DMS79 (cell line): ENCODE measurements around the gene AHSG.
"Not testable (repeated sequence)": the region's sequence is repeated elsewhere in the genome, so short reads cannot be mapped to it uniquely, and the experiment has no call there.

Source experiments
- DNase-seq: peaks from one replicate; lab custom pipeline; 2025; lab: John Stamatoyannopoulos, UW

Gene AHSG

GRCh38 chr3:186612721-186613636 lies at the start of gene AHSG:
TSS of gene AHSG (plus strand) at chr3:186613060. CDS start at chr3:186613142, 82 bp downstream.
- no peak for DNase-seq

- DNase-seq: no peak
These were observed 48.3 kb upstream of the AHSG start for GRCh38 chr3:186564586-186564985.

GRCh38 chr3:186566772-186567071 lies 46.1 kb upstream of the AHSG start:
- no peak for DNase-seq

- DNase-seq: peak; percentile 67
These were observed 45.6 kb upstream of the AHSG start, which contains the start of gene TBCCD1 for GRCh38 chr3:186567072-186567921. TSS of gene TBCCD1 (minus strand) at chr3:186567339. CDS start at chr3:186564329, 3,010 bp downstream.

- DNase-seq: not testable (repeated sequence)
These were observed 43.5 kb upstream of the AHSG start for GRCh38 chr3:186569361-186569760.

- no peak for DNase-seq
These were observed 43.1 kb upstream of the AHSG start for GRCh38 chr3:186569779-186570095.

- DNase-seq: peak; percentile 99
These were observed 42.5 kb upstream of the AHSG start, which contains the start of gene DNAJB11 for GRCh38 chr3:186570096-186570940. TSS of gene DNAJB11 (plus strand) at chr3:186570720. CDS start at chr3:186570898, 178 bp downstream.

- no peak for DNase-seq
These were observed 41.8 kb upstream of the AHSG start for GRCh38 chr3:186570941-186571643.

GRCh38 chr3:186571644-186572013 lies 41.2 kb upstream of the AHSG start:
- DNase-seq: no peak

GRCh38 chr3:186577521-186577920 lies 35.3 kb upstream of the AHSG start:
- no peak for DNase-seq

GRCh38 chr3:186580785-186581184 lies 32.1 kb upstream of the AHSG start:
- no peak for DNase-seq

- DNase-seq: no peak
These were observed 30.3 kb upstream of the AHSG start for GRCh38 chr3:186582541-186582940.

GRCh38 chr3:186583831-186584230 lies 29.0 kb upstream of the AHSG start:
- DNase-seq: no peak

- not testable (repeated sequence) for DNase-seq
These were observed 26.6 kb upstream of the AHSG start for GRCh38 chr3:186586245-186586644.

GRCh38 chr3:186587183-186587582 lies 25.7 kb upstream of the AHSG start:
- DNase-seq: no peak

- DNase-seq: no peak
These were observed 24.2 kb upstream of the AHSG start for GRCh38 chr3:186588632-186589031.

GRCh38 chr3:186589121-186589520 lies 23.7 kb upstream of the AHSG start:
- no peak for DNase-seq

- DNase-seq: no peak
These were observed 22.8 kb upstream of the AHSG start for GRCh38 chr3:186589856-186590579.

GRCh38 chr3:186590580-186591295 lies 22.1 kb upstream of the AHSG start:
- no peak for DNase-seq

- DNase-seq: no peak
These were observed 20.2 kb upstream of the AHSG start for GRCh38 chr3:186592682-186593081.
